Activated CD8-positive, alpha-beta memory T cell treated with anti-CD3 and anti-CD28 coated beads, Interleukin-2, amount 50 U/mL, for 1 hour (primary cell): ENCODE measurements around the gene NGF.

Experiments used
- DNase-seq: peaks from one replicate; pipeline ENCODE4 v3.0.0-alpha.2; 2020; ENCODE audit errors: extremely low read depth

The NGF gene

GRCh38 chr1:115336741-115337140 is 1.3 kb downstream of the NGF start:
- DNase-seq = no peak

- DNase-seq = no peak
These were observed 5.0 kb downstream of the NGF start for GRCh38 chr1:115332813-115333608.

GRCh38 chr1:115331558-115332331 is 6.3 kb downstream of the NGF start:
- no peak for DNase-seq

- DNase-seq = no peak
These were observed 7.5 kb downstream of the NGF start for GRCh38 chr1:115330480-115331013.

- no peak for DNase-seq
These were observed 8.1 kb downstream of the NGF start for GRCh38 chr1:115329965-115330364.

GRCh38 chr1:115327270-115327669 is 10.8 kb downstream of the NGF start:
- DNase-seq = no peak

- no peak for DNase-seq
These were observed 11.6 kb downstream of the NGF start for GRCh38 chr1:115326419-115326818.

GRCh38 chr1:115325874-115326273 is 12.2 kb downstream of the NGF start:
- DNase-seq = no peak

- DNase-seq = no peak
These were observed 13.2 kb downstream of the NGF start for GRCh38 chr1:115324649-115325420.

- DNase-seq = no peak
These were observed 14.6 kb downstream of the NGF start for GRCh38 chr1:115323366-115324004.

GRCh38 chr1:115322631-115323030 is 15.4 kb downstream of the NGF start:
- no peak for DNase-seq

GRCh38 chr1:115320377-115320776 is 17.7 kb downstream of the NGF start:
- DNase-seq = no peak

- DNase-seq = no peak
These were observed 18.3 kb downstream of the NGF start for GRCh38 chr1:115319706-115320105.

- DNase-seq = no peak
These were observed 20.7 kb downstream of the NGF start for GRCh38 chr1:115317101-115318012.

- DNase-seq = no peak
These were observed 23.3 kb downstream of the NGF start for GRCh38 chr1:115314765-115315164.

- DNase-seq = no peak
These were observed 24.0 kb downstream of the NGF start for GRCh38 chr1:115314092-115314491.

- DNase-seq = no peak
These were observed 24.9 kb downstream of the NGF start for GRCh38 chr1:115313182-115313581.

- no peak for DNase-seq
These were observed 25.3 kb downstream of the NGF start for GRCh38 chr1:115312742-115313141.

GRCh38 chr1:115311474-115311989 is 26.5 kb downstream of the NGF start:
- no peak for DNase-seq
